Mesothelial cell of epicardium (in vitro differentiated cells): ENCODE results near the gene FAM171A2. TPM values are rescaled to one million over a fixed set of nuclear protein-coding genes. Genes with fewer than 3 reads are reported as not detected.
"Not testable (repeated sequence)": the region's sequence is repeated elsewhere in the genome, so short reads cannot be mapped to it uniquely, and the experiment has no call there.

ENCODE experiments used
- DNase-seq, 2 experiments: peaks; one replicate each; pipeline ENCODE4 v3.0.0; 2021; ENCODE audit warnings: low spot score in 2 of 2; ENCODE audit not compliant: unreplicated experiment in 2 of 2
- H3K27ac Mint-ChIP-seq: 2 replicates; pipeline ENCODE4 v1.8.0; 2021; ENCODE audit warnings: mixed read lengths
- H3K27me3 Mint-ChIP-seq: 2 replicates; pipeline ENCODE4 v1.8.0; 2021; ENCODE audit warnings: low read depth, mixed read lengths
- H3K36me3 Mint-ChIP-seq: 2 replicates; pipeline ENCODE4 v1.8.0; 2021; ENCODE audit warnings: mixed read lengths
- H3K4me1 Mint-ChIP-seq: 2 replicates; pipeline ENCODE4 v1.8.0; 2021; ENCODE audit warnings: mixed read lengths
- H3K4me3 Mint-ChIP-seq: 2 replicates; pipeline ENCODE4 v1.8.0; 2021; ENCODE audit warnings: mild to moderate bottlenecking, moderate library complexity, mixed read lengths
- H3K9me3 Mint-ChIP-seq: 2 replicates; pipeline ENCODE4 v1.8.0; 2021; ENCODE audit warnings: mixed read lengths
- CTCF ChIP-seq: fragments of 200-600 bp; sonication (generic); IDR thresholded peaks from one replicate; pipeline ENCODE4 v1.5.0; 2021; ENCODE audit warnings: antibody characterized with exemption; ENCODE audit not compliant: unreplicated experiment
- total RNA-seq: library from RNA; stranded (reverse); gene quantifications from 3 replicates; pipeline ENCODE4 v1.2.1, GENCODE V29; 2021

FAM171A2 gene
- total RNA-seq, 1 donor from 2014 or later, result 64.7 TPM

DNA sequence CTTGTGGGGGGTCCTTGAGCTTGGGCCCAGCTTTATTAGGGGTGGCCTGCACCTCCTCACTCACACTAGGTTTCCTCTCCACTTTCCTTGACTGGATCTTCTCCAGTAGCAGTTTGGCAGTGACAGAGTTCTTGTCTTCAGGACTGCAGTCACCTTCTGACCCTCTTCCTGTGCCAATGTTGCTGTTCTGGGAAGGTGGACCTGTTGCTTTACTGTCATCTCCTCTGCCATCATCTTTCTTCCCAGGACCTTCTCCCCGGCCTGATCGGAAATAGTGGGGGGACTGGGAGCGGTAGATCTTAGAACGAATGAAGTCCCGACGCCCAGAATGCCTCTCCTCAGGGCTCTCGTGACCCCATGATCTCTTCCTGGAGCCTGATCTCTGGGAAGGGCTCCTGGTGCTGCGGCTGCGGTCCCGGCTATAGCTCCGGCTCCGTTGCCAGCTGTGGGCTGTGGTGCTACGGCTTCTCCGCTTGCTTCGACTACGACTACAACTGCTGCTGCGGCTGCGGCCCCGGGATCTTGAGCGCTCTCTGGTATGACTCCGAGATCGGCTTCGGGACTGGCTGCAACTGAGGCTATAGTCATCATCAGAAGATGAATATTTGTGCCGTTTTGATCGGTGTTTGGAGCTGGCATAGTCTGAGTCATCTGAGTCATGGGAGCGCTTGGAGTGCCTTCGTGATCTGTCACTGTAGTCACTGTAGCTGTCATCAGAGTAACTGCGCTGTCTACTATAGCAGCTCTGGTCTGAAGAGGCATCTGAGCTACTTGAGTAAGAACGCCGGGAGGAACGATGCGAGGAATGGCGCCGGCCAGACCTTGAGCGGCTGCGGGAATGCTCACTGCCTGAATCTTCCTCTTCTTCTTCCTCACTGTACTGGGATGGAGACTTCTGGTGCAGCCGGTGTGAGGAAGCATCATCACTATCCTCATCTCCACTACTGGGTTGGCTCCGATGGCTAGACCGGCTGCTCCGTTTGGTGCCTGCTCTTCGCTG is 35.3 kb upstream of the FAM171A2 start:
- no peak for DNase-seq
- no peak overlapping the region for H3K27ac Mint-ChIP-seq
- no peaks in the 10 kb centered on the region for H3K9me3 Mint-ChIP-seq
- no peak for TF ChIP-seq CTCF
- H3K27me3 Mint-ChIP-seq, result no peaks in the 10 kb centered on the region
- H3K4me3 Mint-ChIP-seq, result no peak overlapping the region
- peaks cover 40% of the 10 kb centered on the region for H3K36me3 Mint-ChIP-seq
- H3K4me1 Mint-ChIP-seq, result no peaks in the 10 kb centered on the region

GRCh38 chr17:44397479-44398440 is 34.1 kb upstream of the FAM171A2 start:
- peaks cover 37% of the 10 kb centered on the region for H3K36me3 Mint-ChIP-seq
- no peak for TF ChIP-seq CTCF

DNA sequence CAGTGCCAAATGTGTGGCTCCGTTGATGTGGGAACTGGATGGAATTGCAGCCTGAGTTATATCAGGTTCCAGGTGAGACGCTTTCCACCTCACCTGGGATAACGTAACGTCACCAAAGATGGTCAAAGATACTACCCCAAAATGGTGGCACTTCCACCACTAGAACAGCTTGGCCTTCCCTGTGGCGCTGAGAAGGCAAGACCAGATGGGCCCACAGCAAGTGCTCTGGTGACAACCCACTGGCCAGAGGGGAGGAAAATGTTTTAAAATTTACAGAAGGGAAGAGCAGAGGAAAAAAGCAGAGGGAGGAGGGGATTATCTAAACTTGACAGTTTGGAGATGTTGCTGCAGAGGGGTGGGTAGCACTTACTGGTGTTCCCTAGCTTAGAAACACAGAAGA is 33.3 kb upstream of the FAM171A2 start:
- Mint-ChIP-seq H3K36me3 (peaks cover 31% of the 10 kb centered on the region), H3K27me3 (no peaks in the 10 kb centered on the region), H3K9me3 (no peaks in the 10 kb centered on the region), H3K4me3 (no peak overlapping the region), H3K4me1 (no peaks in the 10 kb centered on the region), H3K27ac (no peak overlapping the region)
- no peak for DNase-seq
- TF ChIP-seq CTCF, result no peak

More at GRCh38 chr17:44397479-44398440, 34.1 kb upstream of the FAM171A2 start:
- no peaks in the 10 kb centered on the region for H3K9me3 Mint-ChIP-seq
- H3K27ac Mint-ChIP-seq, result no peak overlapping the region
- no peaks in the 10 kb centered on the region for H3K27me3 Mint-ChIP-seq
- no peak overlapping the region for H3K4me3 Mint-ChIP-seq
- DNase-seq, result no peak
- no peaks in the 10 kb centered on the region for H3K4me1 Mint-ChIP-seq

DNA sequence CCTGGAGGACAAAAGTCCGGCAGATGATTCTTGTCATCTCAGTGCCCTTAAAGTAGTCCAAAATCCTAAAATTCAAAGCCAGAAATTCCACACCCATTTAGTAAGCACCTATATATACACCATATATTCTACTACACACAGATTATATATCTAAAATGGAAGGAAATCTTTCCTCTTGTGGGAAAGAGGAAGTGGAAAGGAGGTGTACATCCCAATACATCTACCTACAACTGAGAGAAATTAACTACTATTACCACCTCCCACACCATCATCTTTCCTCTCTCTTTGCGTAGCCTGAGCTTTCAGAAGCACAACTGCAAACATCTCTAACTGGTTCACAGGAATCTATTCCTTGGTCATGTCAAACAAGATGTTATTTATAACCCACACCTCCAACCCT is 31.2 kb upstream of the FAM171A2 start:
- TF ChIP-seq CTCF, result no peak
- no peaks in the 10 kb centered on the region for H3K27me3 Mint-ChIP-seq
- H3K27ac Mint-ChIP-seq, result no peak overlapping the region
- no peak for DNase-seq
- H3K9me3 Mint-ChIP-seq, result no peaks in the 10 kb centered on the region
- H3K4me1 Mint-ChIP-seq, result no peaks in the 10 kb centered on the region
- H3K36me3 Mint-ChIP-seq, result peaks cover 23% of the 10 kb centered on the region
- H3K4me3 Mint-ChIP-seq, result no peak overlapping the region

GRCh38 chr17:44394112-44394511 is 30.5 kb upstream of the FAM171A2 start:
- not testable (repeated sequence) for DNase-seq, H3K27ac Mint-ChIP-seq, H3K4me3 Mint-ChIP-seq, H3K27me3 Mint-ChIP-seq, H3K9me3 Mint-ChIP-seq, H3K4me1 Mint-ChIP-seq
- H3K36me3 Mint-ChIP-seq, result peaks cover 19% of the 10 kb centered on the region
